GM12865 (cell line): Measurements from ENCODE around the gene ARIH2.

Source experiments
- DNase-seq: peaks from one replicate; pipeline ENCODE4 v3.0.0; 2010; ENCODE audit warnings: low read depth
- H3K4me3 ChIP-seq: 2 replicates; pipeline ENCODE4 v1.5.1; 2011; ENCODE audit warnings: mild to moderate bottlenecking, low read depth, low read length, control low read depth
- TF ChIP-seq, protein P1 (sequence below): IDR thresholded peaks from 2 replicates; pipeline ENCODE4 v1.5.1; 2011; ENCODE audit warnings: low read length, control low read depth, low read depth, inconsistent platforms; ENCODE audit not compliant: insufficient read depth; ENCODE audit errors: missing control alignments

Gene ARIH2

DNA sequence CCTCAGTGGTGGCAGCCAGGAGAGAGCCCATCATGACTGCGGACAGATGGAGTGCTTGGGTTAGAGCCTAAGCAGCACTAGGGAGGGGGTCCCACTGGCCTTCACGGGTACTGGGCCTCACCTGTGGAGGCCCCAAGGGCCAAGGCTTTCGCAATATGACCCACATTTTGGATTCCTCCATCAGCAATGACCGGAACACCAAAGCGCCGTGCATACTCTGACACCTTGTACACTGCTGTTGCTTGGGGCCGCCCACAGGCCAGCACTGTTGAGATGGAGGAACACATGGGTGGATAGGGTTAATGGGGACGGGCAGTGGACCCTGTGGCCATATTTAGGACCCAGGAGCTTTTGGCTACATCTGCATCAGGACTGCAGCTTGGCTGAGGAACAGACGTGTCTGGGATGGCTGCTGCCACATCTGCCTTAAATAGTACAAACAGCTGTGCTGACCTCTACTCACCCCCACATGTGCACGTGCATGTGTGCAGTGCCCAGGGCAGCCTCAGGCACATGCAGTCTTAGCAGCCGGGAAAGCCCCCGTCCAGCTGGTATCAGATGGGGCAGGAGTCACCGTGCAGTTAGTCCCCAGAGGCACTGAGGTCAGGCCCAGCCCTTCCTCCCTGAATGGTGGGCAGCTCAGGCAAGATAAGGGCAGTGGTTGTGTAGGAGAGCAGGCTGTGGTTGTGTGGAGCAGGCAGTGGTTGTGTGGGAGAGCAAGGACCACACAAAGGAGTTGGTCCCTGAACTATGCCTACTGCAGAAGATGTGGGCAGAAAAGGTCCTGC lies 106.6 kb downstream of the ARIH2 start:
- peak; percentile 75 for DNase-seq
- no peak overlapping the region for H3K4me3 ChIP-seq

DNA sequence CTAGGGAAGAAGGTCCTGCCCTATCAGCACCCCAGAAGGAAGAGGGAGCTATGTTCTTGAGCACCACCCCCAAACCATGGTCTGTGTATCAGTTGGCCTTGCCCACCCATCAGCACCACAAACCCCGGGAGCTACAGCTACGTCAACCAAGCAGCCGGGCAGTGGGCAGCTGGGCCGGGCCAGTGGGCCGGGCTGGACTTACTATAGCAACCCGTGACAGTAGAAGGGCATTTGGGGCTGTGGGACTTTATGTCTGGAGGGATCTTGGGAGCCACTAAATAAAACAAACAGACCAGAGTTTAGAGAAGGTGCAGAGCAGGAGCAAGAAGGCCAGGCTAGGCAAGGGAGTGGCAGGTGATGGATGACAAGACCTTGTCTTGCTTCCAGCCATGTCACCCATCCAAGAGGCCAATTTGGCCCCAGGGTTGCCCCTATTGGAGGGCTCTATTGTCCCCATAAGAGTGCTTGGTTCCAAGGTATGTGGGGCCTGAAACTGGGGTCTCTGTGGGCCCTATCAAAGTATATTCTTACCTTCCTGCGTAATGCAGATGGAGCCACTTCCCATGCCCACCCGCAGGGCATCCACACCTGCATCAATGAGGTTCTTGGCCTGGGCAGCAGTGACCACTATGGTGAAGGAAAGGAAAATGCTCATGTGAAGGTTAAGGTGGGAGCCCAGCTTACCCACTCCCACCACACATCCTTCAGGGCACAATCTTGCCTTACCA lies 107.3 kb downstream of the ARIH2 start:
- TF ChIP-seq, protein P1, sequence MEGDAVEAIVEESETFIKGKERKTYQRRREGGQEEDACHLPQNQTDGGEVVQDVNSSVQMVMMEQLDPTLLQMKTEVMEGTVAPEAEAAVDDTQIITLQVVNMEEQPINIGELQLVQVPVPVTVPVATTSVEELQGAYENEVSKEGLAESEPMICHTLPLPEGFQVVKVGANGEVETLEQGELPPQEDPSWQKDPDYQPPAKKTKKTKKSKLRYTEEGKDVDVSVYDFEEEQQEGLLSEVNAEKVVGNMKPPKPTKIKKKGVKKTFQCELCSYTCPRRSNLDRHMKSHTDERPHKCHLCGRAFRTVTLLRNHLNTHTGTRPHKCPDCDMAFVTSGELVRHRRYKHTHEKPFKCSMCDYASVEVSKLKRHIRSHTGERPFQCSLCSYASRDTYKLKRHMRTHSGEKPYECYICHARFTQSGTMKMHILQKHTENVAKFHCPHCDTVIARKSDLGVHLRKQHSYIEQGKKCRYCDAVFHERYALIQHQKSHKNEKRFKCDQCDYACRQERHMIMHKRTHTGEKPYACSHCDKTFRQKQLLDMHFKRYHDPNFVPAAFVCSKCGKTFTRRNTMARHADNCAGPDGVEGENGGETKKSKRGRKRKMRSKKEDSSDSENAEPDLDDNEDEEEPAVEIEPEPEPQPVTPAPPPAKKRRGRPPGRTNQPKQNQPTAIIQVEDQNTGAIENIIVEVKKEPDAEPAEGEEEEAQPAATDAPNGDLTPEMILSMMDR, result no peak
- no peak overlapping the region for H3K4me3 ChIP-seq
- DNase-seq, result no peak

More for the DNA sequence above, 106.6 kb downstream of the ARIH2 start:
- TF ChIP-seq, protein P1, result no peak

DNA sequence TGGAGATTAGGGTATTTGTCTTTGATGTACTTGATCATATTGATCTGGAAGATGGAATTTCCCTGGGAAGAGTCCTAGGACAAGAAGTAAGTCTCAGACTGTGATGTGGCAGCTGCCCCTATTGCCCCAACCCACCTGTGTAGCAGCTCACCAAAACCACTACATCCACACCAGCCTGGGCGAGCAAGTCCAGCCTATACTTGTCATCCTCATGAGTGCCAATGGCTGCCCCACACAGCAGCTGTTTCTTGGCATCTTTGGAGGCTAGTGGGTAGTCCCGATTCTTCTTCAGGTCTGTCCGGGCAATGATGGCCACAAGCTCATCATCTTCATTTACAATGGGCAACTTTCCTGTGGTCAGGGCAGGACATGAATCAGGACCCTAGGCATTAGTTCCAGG lies 107.9 kb downstream of the ARIH2 start:
- H3K4me3 ChIP-seq, result no peak overlapping the region
- TF ChIP-seq, protein P1, result no peak
- DNase-seq, result no peak

- TF ChIP-seq, protein P1, result no peak
- peak overlapping the region; percentile 89 for H3K4me3 ChIP-seq
- no peak for DNase-seq
These were observed 109.0 kb downstream of the ARIH2 start for GRCh38 chr3:49027634-49028033.

- no peak for DNase-seq
- H3K4me3 ChIP-seq, result peak overlapping the region; percentile 89
- TF ChIP-seq, protein P1, result no peak
These were observed 109.6 kb downstream of the ARIH2 start for GRCh38 chr3:49028298-49028672.

DNA sequence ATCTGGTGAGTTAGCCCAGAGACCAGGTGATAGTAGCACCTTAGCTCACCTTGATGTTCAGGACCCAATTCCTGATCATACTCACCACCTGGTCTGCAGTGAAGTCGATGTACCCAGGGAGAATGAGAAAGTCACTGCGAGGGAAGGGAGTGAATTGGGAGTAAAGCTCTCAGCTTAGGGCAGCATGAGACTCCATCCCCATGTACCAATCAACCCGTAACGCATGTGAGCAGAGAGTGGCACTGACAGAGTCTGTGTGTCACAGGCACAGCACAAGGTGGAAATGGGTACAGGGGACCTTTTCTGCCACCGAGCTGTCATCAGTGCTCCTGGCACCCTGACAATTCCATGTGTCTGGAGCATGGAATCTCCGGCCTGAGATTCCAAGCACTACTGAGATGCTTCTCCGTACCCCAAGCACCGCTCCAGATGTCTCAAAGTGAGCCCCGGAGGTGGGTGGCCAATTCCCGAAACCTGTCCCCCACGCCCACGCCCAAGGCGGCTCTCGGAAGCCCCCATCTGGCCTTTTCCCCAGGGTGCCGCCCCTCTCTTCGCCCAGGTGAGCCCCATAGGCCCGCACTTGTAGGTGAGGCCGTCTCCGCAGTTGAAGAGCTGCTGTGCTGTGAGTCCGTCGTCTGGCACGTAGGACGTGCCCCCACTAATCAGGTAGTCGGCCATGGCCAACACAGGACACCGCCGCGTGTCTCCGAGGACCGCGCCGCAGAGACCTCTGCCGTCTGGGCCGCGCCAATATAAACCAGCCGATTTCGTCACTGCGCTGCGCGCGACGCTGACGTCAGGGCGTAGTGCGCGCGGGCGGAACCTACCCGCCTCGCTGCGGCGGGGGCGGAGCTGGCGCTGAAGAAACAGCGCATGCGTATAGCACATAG lies 110.3 kb downstream of the ARIH2 start, which contains the start of gene IMPDH2:
IMPDH2 (minus strand) TSS at position 726 of the 890 bp plus-strand sequence; CDS start at position 678, 48 bp downstream.
- TF ChIP-seq, protein P1, result no peak
- peak within 1 kb of the TSS; percentile 89 for H3K4me3 ChIP-seq
- DNase-seq, result peak; percentile 97
